ENCODE measurements around the gene ACTN4.
"Not testable (repeated sequence)": the region's sequence is repeated elsewhere in the genome, so short reads cannot be mapped to it uniquely, and the experiment has no call there.

The ACTN4 gene

GRCh38 chr19:38647368-38647965 is at the start of gene ACTN4:
TSS of gene ACTN4 (plus strand) at chr19:38647649. CDS start at chr19:38647746, 97 bp downstream.
- DNase-seq: peak; percentile 90

- DNase-seq: no peak
These were observed 47.7 kb upstream of the ACTN4 start for GRCh38 chr19:38599722-38600121.

GRCh38 chr19:38602856-38603255 is 44.6 kb upstream of the ACTN4 start:
- DNase-seq: not testable (repeated sequence)

- no peak for DNase-seq
These were observed 41.3 kb upstream of the ACTN4 start for GRCh38 chr19:38606131-38606530.

- no peak for DNase-seq
These were observed 33.2 kb upstream of the ACTN4 start for GRCh38 chr19:38614289-38614688.

- DNase-seq: no peak
These were observed 32.4 kb upstream of the ACTN4 start for GRCh38 chr19:38615007-38615581.

- no peak for DNase-seq
These were observed 31.2 kb upstream of the ACTN4 start for GRCh38 chr19:38616265-38616664.

- DNase-seq: no peak
These were observed 30.1 kb upstream of the ACTN4 start for GRCh38 chr19:38617283-38617763.

- peak; percentile 49 for DNase-seq
These were observed 29.5 kb upstream of the ACTN4 start, which contains the start of gene MAP4K1 for GRCh38 chr19:38617764-38618589. TSS of gene MAP4K1 (minus strand) at chr19:38617953. CDS start at chr19:38617895, 58 bp downstream.

GRCh38 chr19:38618590-38619360 is 28.7 kb upstream of the ACTN4 start, which contains the start of gene EIF3K:
TSS of gene EIF3K (plus strand) at chr19:38619188. CDS start at chr19:38619269, 81 bp downstream.
- DNase-seq: peak; percentile 91

GRCh38 chr19:38619361-38620174 is 27.9 kb upstream of the ACTN4 start:
- DNase-seq: no peak

GRCh38 chr19:38624822-38625221 is 22.6 kb upstream of the ACTN4 start:
- DNase-seq: no peak

GRCh38 chr19:38626401-38626800 is 21.0 kb upstream of the ACTN4 start:
- DNase-seq: no peak

- no peak for DNase-seq
These were observed 17.9 kb upstream of the ACTN4 start for GRCh38 chr19:38629568-38629967.

- DNase-seq: not testable (repeated sequence)
These were observed 16.1 kb upstream of the ACTN4 start for GRCh38 chr19:38631301-38631700.

- not testable (repeated sequence) for DNase-seq
These were observed 15.5 kb upstream of the ACTN4 start for GRCh38 chr19:38631811-38632475.

GRCh38 chr19:38632476-38633213 is 14.8 kb upstream of the ACTN4 start:
- DNase-seq: no peak

- no peak for DNase-seq
These were observed 12.5 kb upstream of the ACTN4 start for GRCh38 chr19:38634757-38635482.

GRCh38 chr19:38635483-38636399 is 11.7 kb upstream of the ACTN4 start:
- DNase-seq: no peak
